Central memory CD4-positive, alpha-beta T cell (primary cell): ENCODE data around the gene RAC3.

Experiments
- DNase-seq: peaks from one replicate; pipeline ENCODE4 v3.0.0; 2022

Gene RAC3

GRCh38 chr17:82013772-82014321 is 17.6 kb upstream of the RAC3 start:
- no peak for DNase-seq

- no peak for DNase-seq
These were observed 17.0 kb upstream of the RAC3 start for GRCh38 chr17:82014432-82014831.

GRCh38 chr17:82014971-82015310 is 16.5 kb upstream of the RAC3 start:
- DNase-seq: no peak

GRCh38 chr17:82015311-82015971 is 16.0 kb upstream of the RAC3 start:
- DNase-seq: no peak

GRCh38 chr17:82016061-82016874 is 15.2 kb upstream of the RAC3 start:
- DNase-seq: no peak

GRCh38 chr17:82016875-82017459 is 14.5 kb upstream of the RAC3 start:
- no peak for DNase-seq

- DNase-seq: no peak
These were observed 13.8 kb upstream of the RAC3 start for GRCh38 chr17:82017612-82018151.

- DNase-seq: no peak
These were observed 13.1 kb upstream of the RAC3 start for GRCh38 chr17:82018152-82018988.

GRCh38 chr17:82018989-82019689 is 12.3 kb upstream of the RAC3 start:
- no peak for DNase-seq

- peak; percentile 45 for DNase-seq
These were observed 11.5 kb upstream of the RAC3 start for GRCh38 chr17:82019690-82020571.

GRCh38 chr17:82020572-82021106 is 10.8 kb upstream of the RAC3 start:
- DNase-seq: no peak

GRCh38 chr17:82021107-82021899 is 10.2 kb upstream of the RAC3 start:
- DNase-seq: peak; percentile 47

- DNase-seq: no peak
These were observed 9.6 kb upstream of the RAC3 start for GRCh38 chr17:82021900-82022309.

GRCh38 chr17:82022310-82022980 is 9.0 kb upstream of the RAC3 start, which contains the start of gene CENPX:
Gene CENPX, minus strand, starts transcription at chr17:82022878. Its CDS starts 17 bp downstream, at chr17:82022861.
- no peak for DNase-seq

- peak; percentile 100 for DNase-seq
These were observed 8.5 kb upstream of the RAC3 start, which contains the start of gene LRRC45 for GRCh38 chr17:82022981-82023446. Gene LRRC45, plus strand, starts transcription at chr17:82023305. Its CDS starts 339 bp downstream, at chr17:82023644.

GRCh38 chr17:82023447-82024241 is 7.8 kb upstream of the RAC3 start:
- DNase-seq: no peak

- no peak for DNase-seq
These were observed 6.6 kb upstream of the RAC3 start for GRCh38 chr17:82024859-82025258.
